SK-N-SH (cell line): ENCODE data around the gene KIR2DL1. TPM values are rescaled to one million over a fixed set of nuclear protein-coding genes. Genes with fewer than 3 reads are reported as not detected.
"Not testable (repeated sequence)": the region's sequence is repeated elsewhere in the genome, so short reads cannot be mapped to it uniquely, and the experiment has no call there.

ENCODE experiments used
- CTCF ChIA-PET: fragments of 300-600, 350-600 bp; formaldehyde crosslinking; extraction: SDS; loops from one replicate; lab custom pipeline; 2021; lab: Yijun Ruan, JAX
- POLR2A ChIA-PET: fragments of 350-600 bp; sonication (Branson Sonifier 250); formaldehyde crosslinking; extraction: SDS; loops from one replicate; lab custom pipeline; 2020; ENCODE audit warnings: antibody characterized with exemption, inconsistent platforms; lab: Yijun Ruan, JAX
- DNase-seq: peaks from one replicate; pipeline ENCODE4 v3.0.0; 2012
- H2AFZ ChIP-seq: fragments of 200-600 bp; sonication (generic); 2 replicates; pipeline ENCODE4 v1.8.1; 2016; ENCODE audit warnings: antibody characterized with exemption, mild to moderate bottlenecking, low read depth
- H3F3A ChIP-seq: fragments of 200-600 bp; sonication (generic); replicated peaks from 2 replicates; pipeline ENCODE3; 2016; ENCODE audit warnings: antibody characterized with exemption, mild to moderate bottlenecking; ENCODE audit not compliant: insufficient read depth
- H3K27ac ChIP-seq, 2 experiments: fragments of 200-500 bp in 1 of 2; fragments of 200-600 bp in 1 of 2; sonication (Bioruptor generic) in 1 of 2; sonication (generic), shearing (Covaris generic) in 1 of 2; 2 replicates each; pipeline versions ENCODE4 v1.5.1 to v1.6.1; 2014 to 2016; ENCODE audit warnings: low read depth in 2 of 2, inconsistent platforms in 1 of 2, low read length in 1 of 2, mild to moderate bottlenecking in 1 of 2, mixed read lengths in 1 of 2
- H3K27me3 ChIP-seq: fragments of 200-600 bp; sonication (generic), shearing (Covaris generic); 2 replicates; pipeline ENCODE4 v1.6.1; 2016; ENCODE audit warnings: mixed run types; ENCODE audit not compliant: insufficient read depth
- H3K36me3 ChIP-seq, 2 experiments: fragments of 200-500 bp in 1 of 2; fragments of 200-600 bp in 1 of 2; sonication (Bioruptor generic) in 1 of 2; sonication (generic) in 1 of 2; replicated peaks in 1 of 2; 2 replicates each; pipeline versions ENCODE3 to v1.5.1; 2014 to 2016; ENCODE audit warnings: low read length in 1 of 2, mild to moderate bottlenecking in 1 of 2; ENCODE audit not compliant: insufficient read depth in 2 of 2, control insufficient read depth in 1 of 2
- H3K4me1 ChIP-seq, 2 experiments: fragments of 200-500 bp in 1 of 2; fragments of 200-600 bp in 1 of 2; sonication (Bioruptor generic) in 1 of 2; sonication (generic), shearing (Covaris generic) in 1 of 2; 2 replicates each; pipeline versions ENCODE4 v1.5.1 to v1.6.1; 2014 to 2016; ENCODE audit warnings: low read depth in 1 of 2, low read length in 1 of 2, mixed run types in 1 of 2; ENCODE audit not compliant: insufficient read depth in 2 of 2, control insufficient read depth in 1 of 2
- H3K4me2 ChIP-seq: fragments of 200-600 bp; sonication (generic), shearing (Covaris generic); 2 replicates; pipeline ENCODE4 v1.6.1; 2017; ENCODE audit warnings: mixed run types
- H3K4me3 ChIP-seq, 2 experiments: fragments of 200-500 bp in 1 of 2; fragments of 200-600 bp in 1 of 2; sonication (Bioruptor generic) in 1 of 2; sonication (generic), shearing (Covaris generic) in 1 of 2; 2 replicates each; pipeline versions ENCODE4 v1.5.1 to v1.8.1; 2014 to 2016; ENCODE audit warnings: low read depth in 2 of 2, inconsistent platforms in 1 of 2, low read length in 1 of 2, mild to moderate bottlenecking in 1 of 2, mixed read lengths in 1 of 2, moderate library complexity in 1 of 2
- H3K79me2 ChIP-seq: fragments of 200-600 bp; sonication (generic); 2 replicates; pipeline ENCODE4 v1.8.1; 2017; ENCODE audit warnings: mild to moderate bottlenecking; ENCODE audit not compliant: insufficient read depth
- H3K9ac ChIP-seq: fragments of 200-600 bp; sonication (generic); 2 replicates; pipeline ENCODE4 v1.6.1; 2017; ENCODE audit warnings: mixed run types
- H3K9me2 ChIP-seq: fragments of 200-600 bp; sonication (generic); 2 replicates; pipeline ENCODE4 v1.6.1; 2017; ENCODE audit warnings: mixed run types
- H3K9me3 ChIP-seq: fragments of 200-600 bp; sonication (generic); 2 replicates; pipeline ENCODE4 v1.6.1; 2017; ENCODE audit warnings: mixed run types, mild to moderate bottlenecking, moderate library complexity
- H4K20me1 ChIP-seq: fragments of 200-600 bp; sonication (generic); 2 replicates; pipeline ENCODE4 v1.6.1; 2017; ENCODE audit warnings: mild to moderate bottlenecking, mixed run types; ENCODE audit not compliant: insufficient read depth
- ELF1 ChIP-seq: IDR thresholded peaks from 2 replicates; pipeline ENCODE4 v1.4.0; 2012
- FOSL2 ChIP-seq: IDR thresholded peaks from 2 replicates; pipeline ENCODE4 v1.4.0; 2012; ENCODE audit warnings: low read depth, mild to moderate bottlenecking, moderate library complexity, borderline replicate concordance
- FOXJ3 ChIP-seq: sonication (generic); formaldehyde crosslinking; IDR thresholded peaks from 2 replicates; pipeline ENCODE4 v1.5.1; 2020; ENCODE audit warnings: mild to moderate bottlenecking, missing genetic modification reagents
- FOXM1 ChIP-seq: IDR thresholded peaks from 2 replicates; pipeline ENCODE4 v1.4.0; 2012; ENCODE audit warnings: low read depth, mild to moderate bottlenecking
- GABPA ChIP-seq: IDR thresholded peaks from 2 replicates; pipeline ENCODE4 v1.4.0; 2012; ENCODE audit warnings: low read depth, mild to moderate bottlenecking
- GATA2 ChIP-seq: sonication (generic); formaldehyde crosslinking; IDR thresholded peaks from 2 replicates; pipeline ENCODE4 v1.5.0; 2020; ENCODE audit warnings: mild to moderate bottlenecking, missing genetic modification reagents
- IRF3 ChIP-seq: fragments of 150-350 bp; IDR thresholded peaks from 2 replicates; pipeline ENCODE4 v1.6.1; 2016; ENCODE audit warnings: mild to moderate bottlenecking, low read depth, low read length
- MEF2A ChIP-seq: IDR thresholded peaks from 2 replicates; pipeline ENCODE4 v1.4.0; 2012; ENCODE audit warnings: low read depth, borderline replicate concordance
- NRF1 ChIP-seq: IDR thresholded peaks from 2 replicates; pipeline ENCODE4 v1.6.1; 2012; ENCODE audit warnings: low read depth, mild to moderate bottlenecking, low read length
- POLR2AphosphoS5 ChIP-seq: IDR thresholded peaks from 2 replicates; pipeline ENCODE4 v1.6.1; 2012; ENCODE audit warnings: low read depth, low read length
- RCOR1 ChIP-seq: fragments of 150-350 bp; IDR thresholded peaks from 2 replicates; pipeline ENCODE4 v1.6.1; 2017; ENCODE audit warnings: antibody characterized with exemption, low read length
- REST ChIP-seq: IDR thresholded peaks from 2 replicates; pipeline ENCODE4 v1.6.1; 2012; ENCODE audit warnings: mild to moderate bottlenecking, low read depth, low read length, moderate library complexity
- SMC3 ChIP-seq: IDR thresholded peaks from 2 replicates; pipeline ENCODE4 v1.6.1; 2012; ENCODE audit warnings: low read depth, low read length, improper control_type of control experiment
- TCF12 ChIP-seq: IDR thresholded peaks from 2 replicates; pipeline ENCODE4 v1.4.0; 2012
- TEAD4 ChIP-seq: IDR thresholded peaks from 2 replicates; pipeline ENCODE4 v1.4.0; 2012; ENCODE audit warnings: mild to moderate bottlenecking, borderline replicate concordance; ENCODE audit not compliant: insufficient read depth
- USF1 ChIP-seq: IDR thresholded peaks from 2 replicates; pipeline ENCODE4 v1.4.0; 2012; ENCODE audit warnings: low read depth, borderline replicate concordance
- USF2 ChIP-seq: fragments of 150-350 bp; IDR thresholded peaks from 2 replicates; pipeline ENCODE4 v1.6.1; 2017; ENCODE audit warnings: antibody characterized with exemption, low read length, low read depth, borderline replicate concordance
- WGBS: methylation state at CpG from one replicate; pipeline ENCODE4 v1.1.6; 2017; ENCODE audit warnings: low lambda C conversion rate; 5-methylcytosine and 5-hydroxymethylcytosine counted together
- polyA plus RNA-seq, 3 experiments: library from polyadenylated mRNA; depleted of rRNA; stranded (reverse); fragments of >200 nt; gene quantifications; 2 replicates each; pipeline ENCODE4 v1.2.3, GENCODE V29; 2012

The KIR2DL1 gene
- polyA plus RNA-seq, 1 of the 3 experiments (the other 2 are of a cell fraction) = not detected

- TF ChIP-seq REST (no peak), POLR2AphosphoS5 (no peak), IRF3 (no peak), RCOR1 (no peak), USF1 (no peak), ELF1 (no peak), GATA2 (CRISPR knock-in tag) (no peak)
Measured at GRCh38 chr19:54729416-54730188, 40.0 kb upstream of the KIR2DL1 start (continued).

GRCh38 chr19:54731191-54731590, 38.4 kb upstream of the KIR2DL1 start:
- POLR2A ChIA-PET = no interaction called here
- CTCF ChIA-PET = no interaction called here
- WGBS = 3% methylated on average over 8 of the region's 8 CpGs
- Histone ChIP-seq H3K4me3 (no peak overlapping the region), H3K79me2 (no peaks in the 10 kb centered on the region), H3F3A (no peaks in the 10 kb centered on the region), H3K9me3 (no peaks in the 10 kb centered on the region), H3K4me2 (no peak overlapping the region), H3K9ac (no peak overlapping the region), H3K4me1 (no peaks in the 10 kb centered on the region), H2AFZ (no peak overlapping the region), H4K20me1 (no peaks in the 10 kb centered on the region), H3K27me3 (no peaks in the 10 kb centered on the region), H3K27ac (no peak overlapping the region), H3K9me2 (no peaks in the 10 kb centered on the region), H3K36me3 (no peaks in the 10 kb centered on the region)
- no peak for DNase-seq
- TF ChIP-seq FOSL2 = no peak
- TF ChIP-seq TCF12 = no peak
- no peak for TF ChIP-seq MEF2A
- no peak for TF ChIP-seq TEAD4
- TF ChIP-seq GABPA = no peak
- no peak for TF ChIP-seq USF1
- no peak for TF ChIP-seq FOXJ3 (CRISPR knock-in tag)
- no peak for TF ChIP-seq USF2
- TF ChIP-seq SMC3 = no peak
- no peak for TF ChIP-seq NRF1
- no peak for TF ChIP-seq FOXM1
- no peak for TF ChIP-seq POLR2AphosphoS5

- H3K9me3 ChIP-seq, H4K20me1 ChIP-seq, H3K9me2 ChIP-seq, DNase-seq, H3K4me3 ChIP-seq, H3K36me3 ChIP-seq, H3K27me3 ChIP-seq, CTCF ChIA-PET, H3K4me1 ChIP-seq, POLR2A ChIA-PET, H3K79me2 ChIP-seq, H3K9ac ChIP-seq, H3K4me2 ChIP-seq, H3F3A ChIP-seq, H2AFZ ChIP-seq, H3K27ac ChIP-seq: not testable (repeated sequence)
- 13% methylated on average over 15 of the region's 16 CpGs for WGBS
Measured at GRCh38 chr19:54738306-54738705, 31.3 kb upstream of the KIR2DL1 start, which contains the start of gene KIR2DL3. Gene KIR2DL3 (plus strand): TSS chr19:54738513. CDS start chr19:54738546, 33 bp downstream.
